HG03439 (cell line): ENCODE data around the gene NKX6-2.

ENCODE experiments used
- ATAC-seq: cut with Tn5 transposase; IDR thresholded peaks from one replicate; pipeline ENCODE4 v1.9.1; 2021; ENCODE audit warnings: mild to moderate bottlenecking, moderate library complexity; ENCODE audit not compliant: unreplicated experiment

NKX6-2 gene

DNA sequence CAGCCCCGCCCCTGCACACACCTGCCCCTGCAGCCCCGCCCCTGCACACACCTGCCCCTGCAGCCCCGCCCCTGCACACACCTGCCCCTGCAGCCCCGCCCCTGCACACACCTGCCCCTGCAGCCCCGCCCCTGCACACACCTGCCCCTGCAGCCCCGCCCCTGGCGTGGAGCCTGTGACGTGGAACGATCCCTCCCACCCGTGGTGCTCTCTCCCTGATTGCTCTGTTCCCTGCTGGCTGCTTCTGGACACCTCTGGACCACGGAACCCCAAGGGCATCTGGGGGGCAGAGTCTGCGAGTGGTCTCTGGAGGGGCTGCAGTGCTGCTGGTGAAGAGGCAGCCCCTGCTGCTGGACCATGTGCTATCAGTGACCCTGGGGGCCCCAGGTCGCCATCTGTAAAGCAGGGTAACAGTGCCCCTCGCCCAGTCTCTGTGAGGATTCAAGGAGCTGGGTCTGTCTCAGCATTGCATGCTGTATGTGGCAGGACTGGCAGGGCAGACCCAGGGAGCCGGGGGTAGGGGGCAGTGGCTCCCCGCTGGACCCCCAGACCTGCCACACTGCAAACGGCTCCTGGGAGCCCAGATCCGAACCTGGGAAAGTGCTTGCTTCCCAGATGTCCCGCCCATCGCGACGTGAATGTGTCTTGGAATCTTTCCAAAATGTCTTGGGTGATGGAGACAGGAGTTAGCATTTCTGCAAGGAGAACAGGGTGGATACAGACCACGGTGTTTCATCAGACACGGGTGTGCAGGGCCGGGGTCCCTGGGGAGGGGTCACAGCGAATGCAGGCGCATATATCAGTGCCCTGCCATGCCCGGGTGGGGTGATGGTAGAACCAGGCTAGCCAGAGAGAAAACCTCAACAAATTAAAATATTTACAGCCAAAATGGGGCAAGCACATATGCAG lies 27.9 kb upstream of the NKX6-2 start:
- ATAC-seq, result no peak

DNA sequence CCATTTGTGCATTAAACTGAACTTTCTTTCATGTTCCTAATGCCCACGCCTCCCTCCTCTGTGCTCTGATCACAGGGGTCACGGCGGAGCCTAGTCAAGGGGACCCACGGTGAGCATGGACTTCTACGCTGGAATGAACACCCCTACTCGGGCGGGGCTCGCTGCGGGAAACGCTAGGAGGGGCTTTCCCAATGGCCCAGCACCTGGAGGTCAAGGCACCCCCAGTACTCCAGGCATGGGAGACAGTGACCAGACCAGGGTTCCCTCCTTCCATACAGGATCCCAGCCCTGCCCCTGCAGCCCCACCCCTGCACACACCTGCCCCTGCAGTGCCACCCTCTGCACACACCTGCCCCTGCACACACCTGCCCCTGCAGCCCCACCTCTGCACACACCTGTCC lies 27.1 kb upstream of the NKX6-2 start:
- ATAC-seq, result no peak

DNA sequence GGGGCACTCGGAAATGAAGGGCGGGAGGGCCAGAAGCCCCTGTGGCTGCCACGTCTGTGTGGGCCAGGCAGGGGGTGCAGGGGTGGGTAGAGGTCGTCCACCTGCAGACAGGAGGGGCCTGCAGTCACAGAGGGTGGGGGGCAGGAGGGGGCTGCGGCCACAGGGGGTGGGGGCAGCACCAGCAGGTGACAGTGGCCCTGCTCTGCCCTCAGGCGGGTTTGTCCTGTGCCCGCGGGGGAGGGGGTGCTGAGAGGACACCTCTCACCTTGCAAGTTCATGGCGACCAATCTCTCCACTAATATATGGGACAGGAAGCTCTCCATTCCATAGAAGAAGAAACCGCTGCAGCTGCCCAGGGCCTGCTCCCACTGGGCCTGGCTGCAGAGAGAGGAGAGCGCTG lies 26.6 kb upstream of the NKX6-2 start:
- ATAC-seq, result no peak

DNA sequence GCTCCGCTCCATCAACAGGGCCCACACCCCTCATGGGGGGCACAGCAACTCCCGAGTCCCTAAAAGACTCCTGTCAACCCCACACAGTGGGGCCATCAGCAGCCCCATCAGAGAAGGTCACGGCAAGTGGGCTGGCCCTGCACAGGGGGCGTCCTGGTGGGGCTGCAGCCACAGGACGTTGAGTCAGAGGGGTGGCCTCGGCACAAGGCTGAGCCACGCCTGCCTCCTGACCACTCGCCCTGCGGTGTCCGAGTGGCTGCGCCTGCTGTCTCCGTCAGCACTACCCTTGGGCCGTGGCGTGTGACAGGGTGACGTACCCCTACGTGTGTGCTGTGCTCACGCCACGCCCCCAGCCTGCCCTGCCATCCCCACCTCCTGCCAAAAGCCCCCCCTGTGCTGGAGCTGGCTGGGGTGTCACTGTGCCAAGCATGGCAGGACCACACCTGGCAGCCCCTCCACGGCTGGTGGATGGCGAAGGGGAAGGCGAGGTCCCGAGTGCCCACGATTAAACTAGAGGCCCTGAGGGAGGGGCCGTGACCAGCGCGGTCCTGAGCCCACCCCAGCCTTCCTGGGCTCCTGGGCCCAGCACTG lies 26.0 kb upstream of the NKX6-2 start:
- ATAC-seq, result no peak

DNA sequence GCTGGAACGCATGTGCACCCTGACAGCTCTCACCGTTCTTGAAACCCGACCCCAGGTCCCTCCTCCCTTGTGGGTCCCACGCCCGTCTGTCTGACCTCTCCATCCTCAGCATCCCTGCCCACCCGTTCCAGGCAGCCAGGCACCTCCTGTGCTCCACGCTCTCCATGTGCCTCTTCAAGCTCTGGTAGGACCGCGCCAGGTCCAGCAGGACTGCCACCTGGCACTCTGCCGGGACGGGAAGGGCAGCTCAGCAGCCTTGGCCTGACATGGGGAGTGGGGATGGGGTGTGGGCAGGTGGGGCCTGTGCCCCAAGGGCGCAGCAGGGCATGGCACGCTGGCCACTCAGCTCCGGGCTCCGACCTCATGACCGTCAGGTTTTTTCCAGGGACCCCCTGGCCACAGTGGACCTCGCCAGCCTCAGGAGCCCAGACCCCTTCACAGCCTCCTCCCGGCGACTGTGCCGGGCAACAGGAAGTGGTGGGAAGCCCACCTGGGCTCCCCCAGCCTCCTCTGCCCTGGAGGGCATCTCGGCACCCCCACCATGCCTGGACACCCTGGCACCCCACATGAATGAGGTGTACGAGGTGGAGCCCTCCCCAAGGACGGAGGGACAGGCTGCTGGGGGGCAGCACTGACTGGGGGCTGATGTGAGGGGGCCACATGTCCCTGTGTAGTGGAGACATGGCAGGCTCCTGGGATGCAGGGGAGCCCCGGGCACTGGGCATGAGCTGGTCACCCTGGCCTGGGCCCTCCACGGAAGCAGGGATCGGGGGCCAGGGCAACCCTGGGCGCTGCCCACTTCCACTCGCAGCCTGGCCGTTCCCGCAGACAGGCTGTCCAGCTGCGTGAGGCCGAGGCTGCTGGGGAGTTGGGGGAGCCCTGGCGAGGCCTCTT lies 25.1 kb upstream of the NKX6-2 start:
- ATAC-seq, result no peak

DNA sequence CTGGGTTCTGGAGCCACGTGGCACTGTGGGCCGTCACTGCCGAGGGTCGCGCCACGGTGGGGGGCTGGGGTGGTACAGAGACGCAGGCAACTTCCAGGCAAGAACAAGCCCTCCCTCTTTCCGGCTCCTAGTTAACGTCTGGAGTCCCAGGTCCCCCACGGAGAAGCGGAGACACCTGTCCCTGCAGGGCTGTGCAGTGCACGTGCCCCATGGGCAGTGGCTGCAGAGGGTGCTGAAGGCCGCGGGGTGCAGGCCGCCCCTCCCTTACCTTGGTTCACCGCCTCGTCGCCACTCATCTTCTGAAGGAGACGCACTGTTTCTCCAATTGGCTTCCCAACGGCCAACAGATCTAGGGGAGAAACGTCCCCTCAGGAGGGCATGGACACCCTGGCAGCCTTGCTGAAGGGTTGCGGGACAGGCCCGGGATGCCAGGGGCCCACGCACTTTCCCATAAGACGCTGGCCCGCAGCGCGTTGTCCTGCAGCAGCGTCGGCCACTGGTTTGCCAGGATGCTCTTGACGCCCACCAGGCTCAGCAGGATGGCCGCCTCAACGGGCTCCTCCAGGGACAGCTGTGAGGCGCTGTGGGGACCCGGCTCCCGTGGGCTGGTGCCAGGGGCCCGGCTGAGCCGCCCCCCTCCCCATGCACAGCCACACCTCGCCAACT lies 24.3 kb upstream of the NKX6-2 start:
- ATAC-seq, result no peak

DNA sequence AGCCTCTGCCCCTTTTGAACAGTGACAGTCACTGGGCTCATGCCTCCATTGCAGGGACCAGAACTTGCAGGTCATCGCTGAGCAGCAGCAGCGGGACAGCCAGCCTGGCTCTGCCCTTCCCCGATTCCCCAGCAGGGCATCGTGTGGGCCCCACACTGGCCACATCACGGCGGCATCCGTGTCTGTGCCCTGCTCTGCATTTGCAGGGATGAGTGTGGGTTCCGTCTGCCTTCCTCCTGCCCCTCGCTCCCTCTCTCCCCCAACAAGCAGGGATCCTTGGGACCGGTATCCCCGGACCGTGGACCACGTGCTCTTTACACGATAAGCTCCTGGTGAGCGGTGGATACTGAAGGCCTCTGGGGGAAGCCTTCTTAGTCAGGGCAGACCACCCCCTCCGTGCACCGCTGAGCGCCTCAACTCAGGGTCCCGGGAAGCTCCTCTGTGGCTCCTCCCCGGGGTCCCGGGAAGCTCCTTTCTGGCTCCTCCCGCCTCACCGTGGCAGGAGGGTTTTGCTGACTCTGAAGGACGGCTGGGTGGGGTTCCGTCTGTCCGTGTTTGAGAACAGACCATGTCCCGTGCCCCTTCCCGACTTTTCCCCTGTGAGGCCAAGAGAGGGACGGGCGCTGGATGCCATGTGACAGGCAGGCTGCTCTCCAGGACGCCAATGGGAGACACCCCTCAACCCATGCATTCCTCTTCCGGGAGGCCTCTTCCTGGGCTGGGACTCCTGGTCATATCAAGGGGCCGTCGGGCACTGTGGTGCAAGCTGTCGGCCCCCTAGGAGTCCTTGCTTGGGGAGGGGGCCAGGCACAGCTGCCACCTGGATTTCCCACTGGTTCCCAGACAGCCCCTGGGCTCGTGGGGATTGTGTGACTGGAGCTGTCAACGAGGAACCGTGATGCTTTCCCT lies 23.5 kb upstream of the NKX6-2 start:
- ATAC-seq, result no peak

DNA sequence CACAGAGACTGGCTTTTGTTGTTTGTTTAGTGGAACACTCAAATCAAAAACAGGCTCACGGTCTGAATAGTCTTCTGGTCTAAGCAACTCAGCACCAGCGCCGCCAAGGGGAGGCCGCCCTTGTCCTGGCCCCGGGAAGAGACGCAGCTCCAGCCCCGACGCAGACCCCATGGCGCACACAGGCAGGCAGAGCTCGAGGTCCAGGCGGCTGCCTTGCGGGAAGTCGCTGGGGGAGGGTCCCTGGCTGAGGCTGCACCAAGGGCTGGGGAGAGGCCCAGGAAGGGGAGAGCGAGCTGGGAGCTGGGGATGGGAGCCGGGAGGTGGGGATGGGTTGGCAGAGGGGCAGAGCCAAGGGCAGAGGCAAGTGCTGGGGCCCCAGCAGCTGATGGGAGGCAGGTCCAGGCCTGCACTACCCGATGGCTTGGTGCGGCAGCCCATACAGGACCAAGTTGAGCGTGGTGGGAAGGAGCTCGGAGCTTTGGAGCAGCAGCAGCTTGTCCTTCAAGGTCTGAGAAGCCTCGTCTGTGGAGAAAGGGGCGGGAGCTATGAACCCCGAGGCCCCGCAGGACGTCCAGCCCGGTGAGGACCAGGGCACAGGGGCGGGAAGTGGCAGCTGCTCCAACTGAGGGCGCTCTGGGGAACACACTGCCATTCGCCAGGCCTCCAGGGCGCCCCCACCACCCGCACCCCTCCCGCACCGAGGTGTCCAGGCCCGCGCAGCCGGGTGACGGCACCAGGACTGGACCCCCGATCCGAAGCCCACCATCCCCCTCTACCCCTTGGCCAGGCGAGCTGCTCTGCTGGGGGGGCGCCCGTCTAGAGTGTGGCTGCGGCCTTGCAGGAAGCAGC lies 22.7 kb upstream of the NKX6-2 start:
- no peak for ATAC-seq

DNA sequence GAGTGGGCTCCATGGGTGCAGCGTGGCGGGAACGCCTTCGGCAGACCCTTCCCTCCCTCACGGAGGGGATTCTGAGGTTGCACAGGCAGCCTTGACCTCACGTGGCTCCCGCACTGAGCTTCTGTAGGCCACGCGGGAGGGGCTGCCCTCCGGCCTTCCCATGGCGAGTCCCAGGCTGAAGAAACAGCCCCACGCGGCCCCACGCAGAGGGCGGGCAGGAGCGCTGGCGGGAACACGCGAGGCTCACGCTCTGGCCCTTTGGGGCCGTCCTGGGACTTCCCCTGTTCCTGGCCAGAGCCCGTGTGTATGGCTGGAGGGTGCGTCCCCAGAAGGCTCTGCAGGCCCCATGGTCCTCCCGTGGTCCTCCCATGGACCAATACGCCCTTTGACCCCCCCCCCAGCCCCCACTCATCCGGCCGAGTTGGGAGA lies 21.7 kb upstream of the NKX6-2 start:
- no peak for ATAC-seq

DNA sequence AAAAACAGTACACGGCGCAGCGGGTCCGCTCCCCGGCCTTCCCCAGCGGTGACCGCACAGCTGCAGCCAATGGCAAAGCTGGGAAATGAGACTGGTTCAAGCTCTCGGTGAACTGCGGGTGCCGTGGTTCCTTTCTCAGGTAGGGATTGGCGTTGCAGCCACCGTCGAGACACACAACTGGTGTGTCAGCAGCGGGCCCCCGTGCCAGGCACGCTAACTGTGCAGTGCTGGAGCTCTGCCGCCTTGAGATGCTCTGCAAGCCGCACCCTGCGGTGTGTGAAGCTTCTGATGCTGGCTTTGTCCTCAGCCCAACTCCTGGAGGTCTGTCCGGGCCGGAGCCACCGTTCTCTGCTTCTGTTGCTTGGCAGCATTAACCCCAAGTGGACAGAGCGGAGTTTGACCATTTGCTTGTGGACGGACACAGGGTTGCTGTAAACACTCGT lies 20.6 kb upstream of the NKX6-2 start:
- ATAC-seq, result no peak

DNA sequence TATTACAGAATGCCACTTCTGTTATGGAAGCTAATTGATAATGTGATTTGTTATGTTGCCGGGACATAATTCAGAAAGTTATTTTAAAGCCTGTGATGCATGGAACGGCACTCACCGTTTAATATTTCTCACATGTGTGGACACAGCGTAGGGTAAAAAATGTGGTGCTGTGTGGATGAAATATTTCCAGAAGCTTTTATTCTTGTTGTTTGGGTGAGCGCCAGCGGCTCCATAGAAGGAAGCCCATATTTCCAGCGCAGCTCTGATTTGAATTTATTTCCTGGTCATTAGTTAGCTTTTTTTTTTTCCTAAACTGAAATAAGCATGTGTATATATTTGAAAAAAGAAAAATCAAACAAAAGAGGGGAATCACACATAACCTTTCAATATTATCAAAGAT lies 20.2 kb upstream of the NKX6-2 start:
- ATAC-seq, result no peak

DNA sequence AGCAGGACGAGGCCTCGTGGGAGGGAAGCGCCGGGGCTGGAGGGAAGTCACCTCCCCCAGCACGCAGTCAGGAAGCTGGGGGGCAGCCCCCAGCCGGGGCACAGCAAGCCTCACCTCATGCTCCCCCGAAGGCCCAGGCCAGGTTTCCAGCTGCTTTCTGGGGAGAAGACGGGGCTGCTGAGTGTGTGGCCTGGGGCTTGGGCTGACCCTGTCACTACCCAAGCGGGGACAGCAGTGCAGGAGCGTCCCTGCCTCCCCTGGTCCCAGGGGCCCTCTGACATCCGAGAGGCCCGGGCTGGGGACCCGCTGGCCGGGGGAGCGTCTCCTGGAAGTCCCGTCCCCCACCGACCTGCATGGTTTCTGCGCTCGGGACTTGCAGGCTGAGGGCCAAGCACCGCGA lies 19.7 kb upstream of the NKX6-2 start:
- ATAC-seq, result no peak

DNA sequence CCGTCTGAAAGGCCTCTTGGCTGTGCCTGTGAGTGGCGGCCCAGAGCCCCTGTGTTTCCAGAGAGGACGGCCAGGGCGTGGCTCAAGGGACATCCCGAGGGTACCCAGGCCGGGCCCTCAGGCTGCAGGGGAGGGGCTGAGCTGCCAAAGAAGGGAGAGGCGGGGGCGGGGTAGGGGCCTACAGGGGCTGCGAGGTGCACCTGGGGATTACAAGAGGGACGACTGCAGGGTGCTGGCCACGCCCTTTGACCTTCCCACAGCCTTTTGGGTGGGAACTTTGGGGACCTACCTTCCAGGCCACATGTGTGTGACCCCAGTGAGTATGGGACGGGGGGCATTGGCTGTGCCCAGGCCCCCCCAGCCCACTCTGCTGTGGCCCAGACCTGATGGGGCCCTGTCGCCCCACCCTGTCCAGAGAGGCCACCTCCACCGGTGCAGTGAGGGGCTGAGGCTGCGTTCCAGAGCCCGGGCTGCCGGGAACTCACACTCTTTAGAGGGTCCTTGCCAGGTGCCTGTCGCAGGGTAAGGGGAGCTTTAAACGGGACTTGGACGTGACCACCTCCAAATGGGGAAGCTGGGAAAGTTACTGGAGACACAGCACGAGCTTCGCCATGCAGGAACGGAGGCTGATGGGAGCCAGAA lies 19.0 kb upstream of the NKX6-2 start:
- ATAC-seq, result no peak

DNA sequence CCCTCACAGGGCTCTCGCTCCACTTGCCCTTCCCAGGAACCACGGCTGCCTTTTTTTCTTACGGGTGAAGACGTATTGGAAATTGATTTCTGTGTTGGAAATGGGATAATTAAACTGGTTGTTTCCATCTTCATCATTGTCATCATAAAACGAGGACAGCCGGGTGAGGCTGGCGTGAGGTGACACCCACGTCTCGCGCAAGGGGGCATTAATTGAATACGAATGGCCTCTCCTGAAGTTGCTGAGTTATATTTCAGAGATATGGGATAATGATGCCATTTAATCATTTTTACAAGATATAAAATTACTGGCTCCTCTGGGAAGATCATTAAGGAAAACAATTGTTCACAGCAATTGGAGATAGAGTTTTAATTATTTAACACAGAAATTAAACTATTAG lies 18.3 kb upstream of the NKX6-2 start:
- no peak for ATAC-seq

DNA sequence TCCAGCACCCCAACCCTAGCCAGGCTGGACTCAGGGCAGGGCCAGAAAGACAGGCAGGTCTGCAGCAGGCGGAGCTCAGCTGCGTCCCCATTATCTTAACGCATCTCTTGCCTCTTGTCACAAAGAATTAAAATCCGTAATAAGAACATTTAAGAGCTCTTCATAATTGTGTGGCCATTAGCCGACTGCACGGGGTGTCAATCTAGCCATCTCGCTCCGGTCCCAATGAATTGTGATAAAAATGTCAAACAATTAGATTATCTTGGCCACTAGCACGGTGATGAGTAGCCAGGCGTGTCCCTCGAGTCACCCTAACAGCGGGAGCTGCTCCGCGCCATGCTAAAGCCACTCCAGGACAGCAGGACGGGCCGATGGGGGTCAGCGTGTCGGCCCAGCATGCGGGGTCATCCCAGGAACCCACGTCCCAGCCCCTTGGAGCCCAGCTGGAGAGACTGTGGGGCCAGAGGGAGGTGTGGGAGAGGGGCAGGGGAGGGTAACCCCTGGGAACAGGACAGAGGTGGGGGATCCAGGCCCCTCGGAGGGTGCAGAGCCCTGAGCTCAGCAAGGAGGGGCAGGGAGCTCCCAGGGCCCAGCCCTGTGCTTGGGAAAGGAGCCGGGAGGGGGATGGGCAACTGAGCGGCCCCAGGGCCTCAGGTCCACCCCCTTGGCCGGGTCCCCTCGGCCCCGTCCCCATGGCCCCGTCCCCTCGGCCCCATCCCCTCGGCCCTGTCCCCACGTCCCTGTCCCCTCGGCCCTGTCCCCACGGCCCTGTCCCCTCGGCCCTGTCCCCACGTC lies 17.7 kb upstream of the NKX6-2 start:
- no peak for ATAC-seq

DNA sequence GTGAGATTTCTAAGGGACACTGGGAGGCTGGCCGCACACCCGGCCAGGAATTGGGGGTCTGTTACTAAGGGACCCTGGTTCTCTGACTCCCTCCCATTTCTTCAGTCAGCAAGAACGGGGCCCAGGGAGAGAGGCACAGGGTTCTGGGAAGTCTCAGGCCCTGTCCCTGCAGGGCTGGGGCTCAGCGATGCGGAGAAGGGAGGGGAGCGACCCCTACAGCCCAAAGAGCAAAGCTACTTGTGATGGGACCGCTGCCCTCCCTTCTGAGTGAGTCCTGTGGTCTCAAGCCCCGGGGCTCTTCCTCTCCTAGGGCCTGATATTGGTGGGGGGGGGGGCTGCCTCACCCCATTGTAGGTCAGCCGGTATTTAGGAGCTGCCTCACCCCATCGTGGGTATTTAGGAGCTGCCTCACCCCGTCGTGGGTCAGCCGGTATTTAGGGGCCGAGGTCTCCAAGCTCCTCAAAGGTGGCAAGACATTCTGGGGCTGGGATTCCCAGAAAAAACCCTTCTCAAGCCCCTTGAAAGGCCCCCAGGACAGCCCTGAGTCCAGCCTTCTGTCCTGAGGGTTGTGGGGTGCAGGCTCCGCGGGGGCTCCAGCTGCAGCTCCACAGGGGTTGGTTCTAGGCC lies 16.9 kb upstream of the NKX6-2 start:
- no peak for ATAC-seq

DNA sequence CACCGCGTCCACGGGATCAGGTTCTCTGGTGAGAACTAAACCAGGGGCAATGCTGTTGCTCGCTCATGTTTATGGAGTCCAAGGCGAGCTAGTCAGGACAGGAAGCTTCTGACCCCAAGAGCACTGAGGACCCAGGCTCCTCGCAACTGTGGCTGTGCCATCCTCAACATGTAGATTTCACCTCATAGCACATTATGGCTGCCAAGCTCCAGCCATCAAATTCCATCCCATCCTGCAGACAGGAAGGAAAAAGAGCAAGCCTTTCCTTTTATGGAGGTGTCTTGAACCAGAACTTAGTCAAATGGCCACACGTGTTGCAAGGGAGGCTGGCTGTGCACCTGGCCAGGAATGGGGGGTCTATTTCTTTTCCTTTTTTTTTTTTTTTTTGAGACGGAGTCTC lies 16.1 kb upstream of the NKX6-2 start:
- no peak for ATAC-seq
